HFFc6 (cell line): ENCODE data around the gene LAS1L. TPM values are rescaled to one million over a fixed set of nuclear protein-coding genes. Genes with fewer than 3 reads are reported as not detected.

Experiments
- DNase-seq: peaks from one replicate; pipeline ENCODE4 v3.0.0-alpha.2; 2018
- H3K27ac Mint-ChIP-seq: 2 replicates; pipeline ENCODE4 v1.8.0; 2020; ENCODE audit warnings: mild to moderate bottlenecking, mixed read lengths
- H3K27me3 Mint-ChIP-seq: 2 replicates; pipeline ENCODE4 v1.8.0; 2021; ENCODE audit warnings: mild to moderate bottlenecking, moderate library complexity, mixed read lengths; ENCODE audit not compliant: insufficient read depth
- H3K36me3 Mint-ChIP-seq: 2 replicates; pipeline ENCODE4 v1.8.0; 2021; ENCODE audit warnings: low read depth, mixed read lengths
- H3K4me1 Mint-ChIP-seq: 2 replicates; pipeline ENCODE4 v1.8.0; 2020; ENCODE audit warnings: low read depth, mixed read lengths
- H3K4me3 Mint-ChIP-seq: 2 replicates; pipeline ENCODE4 v1.8.0; 2020; ENCODE audit warnings: mild to moderate bottlenecking, moderate library complexity, mixed read lengths
- H3K9me3 Mint-ChIP-seq: 2 replicates; pipeline ENCODE4 v1.8.0; 2020; ENCODE audit warnings: mild to moderate bottlenecking, mixed read lengths
- long read RNA-seq: library from polyadenylated mRNA; unstranded; transcript quantifications from one replicate; pipeline ENCODE4 v2.0.0, GENCODE V29; 2019
- total RNA-seq, 6 experiments: library from RNA; stranded (reverse); fragmentation: NEBNext Ultra II Directional; extraction: Animal tissue kit (Norgen Biotek cat#: 25700); gene quantifications; 2 replicates in 1 of 6; 3 replicates in 5 of 6; pipeline ENCODE4 v1.2.3, GENCODE V29; 2021
- TF ChIP-seq, protein P1 (sequence below): fragments of 200-600 bp; sonication (generic); IDR thresholded peaks from 2 replicates; pipeline ENCODE4 v1.5.0; 2021; ENCODE audit warnings: antibody characterized with exemption, mild to moderate bottlenecking

LAS1L gene
- total RNA-seq, result 10 to 100 TPM; 29.2 to 33.0 (median 31.9) TPM
- long read RNA-seq, transcript LAS1L-203 (14 exons, 2,439 nt), result minor isoform, 5 of 54 reads
- long read RNA-seq, transcript LAS1L-202 (13 exons, 2,386 nt), result major isoform, 24 of 54 reads
- long read RNA-seq, partial matches to known transcripts, result 15 of 54 reads
- long read RNA-seq, other reads (novel, unspliced or antisense), result 10 of 54 reads

DNA sequence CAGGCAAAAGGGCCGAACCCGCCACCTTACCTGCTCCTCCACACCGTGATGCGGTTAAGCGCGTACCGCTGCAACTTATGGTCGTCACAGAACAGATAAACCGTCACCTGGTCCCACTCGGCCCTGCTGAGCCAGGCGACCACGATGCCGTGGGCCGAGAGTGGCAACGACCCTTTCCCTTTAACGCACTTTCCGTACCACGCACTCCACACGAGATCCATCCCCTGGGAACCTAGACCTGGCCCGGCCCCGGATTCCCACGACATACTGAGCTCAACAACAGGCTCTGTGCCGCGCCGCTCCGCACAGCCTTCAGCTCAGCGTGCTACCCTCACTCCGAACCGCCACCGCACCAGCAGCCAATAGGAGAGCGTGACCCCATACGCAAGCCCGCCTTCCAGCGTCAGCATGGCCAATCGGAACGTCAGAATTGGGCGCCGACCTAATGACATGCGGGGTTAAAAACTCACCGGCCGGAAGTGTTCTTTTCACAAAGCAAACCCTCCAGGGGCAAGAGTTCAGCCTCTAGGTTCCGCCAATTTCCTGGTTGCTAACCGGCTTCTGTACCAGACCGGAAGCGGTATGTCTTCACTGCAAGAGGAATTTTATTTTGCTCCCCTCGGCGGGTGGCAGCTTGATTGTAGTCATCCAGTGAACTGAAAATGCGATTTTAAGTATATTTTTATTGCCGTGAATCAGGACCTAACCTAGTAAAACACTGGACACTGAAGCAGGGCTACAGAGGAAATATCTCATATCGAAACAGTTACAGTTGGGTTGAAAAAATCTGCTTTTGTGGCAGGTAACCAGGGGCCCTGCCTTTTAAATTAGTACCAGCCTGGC is at the start of gene LAS1L:
TSS of gene LAS1L (minus strand) at position 338 of the 843 bp plus-strand sequence. CDS start at position 266, 72 bp downstream.
- Mint-ChIP-seq H3K27me3 (no peaks in the 10 kb centered on the region), H3K4me1 (peaks cover 23% of the 10 kb centered on the region), H3K4me3 (peak within 1 kb of the TSS; percentile 100), H3K36me3 (peaks cover 14% of the 10 kb centered on the region; the same call in 1 of the 2 replicates), H3K27ac (peak within 1 kb of the TSS; percentile 97), H3K9me3 (no peaks in the 10 kb centered on the region)
- TF ChIP-seq, protein P1, sequence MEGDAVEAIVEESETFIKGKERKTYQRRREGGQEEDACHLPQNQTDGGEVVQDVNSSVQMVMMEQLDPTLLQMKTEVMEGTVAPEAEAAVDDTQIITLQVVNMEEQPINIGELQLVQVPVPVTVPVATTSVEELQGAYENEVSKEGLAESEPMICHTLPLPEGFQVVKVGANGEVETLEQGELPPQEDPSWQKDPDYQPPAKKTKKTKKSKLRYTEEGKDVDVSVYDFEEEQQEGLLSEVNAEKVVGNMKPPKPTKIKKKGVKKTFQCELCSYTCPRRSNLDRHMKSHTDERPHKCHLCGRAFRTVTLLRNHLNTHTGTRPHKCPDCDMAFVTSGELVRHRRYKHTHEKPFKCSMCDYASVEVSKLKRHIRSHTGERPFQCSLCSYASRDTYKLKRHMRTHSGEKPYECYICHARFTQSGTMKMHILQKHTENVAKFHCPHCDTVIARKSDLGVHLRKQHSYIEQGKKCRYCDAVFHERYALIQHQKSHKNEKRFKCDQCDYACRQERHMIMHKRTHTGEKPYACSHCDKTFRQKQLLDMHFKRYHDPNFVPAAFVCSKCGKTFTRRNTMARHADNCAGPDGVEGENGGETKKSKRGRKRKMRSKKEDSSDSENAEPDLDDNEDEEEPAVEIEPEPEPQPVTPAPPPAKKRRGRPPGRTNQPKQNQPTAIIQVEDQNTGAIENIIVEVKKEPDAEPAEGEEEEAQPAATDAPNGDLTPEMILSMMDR, result no peak
- DNase-seq, result peak; percentile 89

DNA sequence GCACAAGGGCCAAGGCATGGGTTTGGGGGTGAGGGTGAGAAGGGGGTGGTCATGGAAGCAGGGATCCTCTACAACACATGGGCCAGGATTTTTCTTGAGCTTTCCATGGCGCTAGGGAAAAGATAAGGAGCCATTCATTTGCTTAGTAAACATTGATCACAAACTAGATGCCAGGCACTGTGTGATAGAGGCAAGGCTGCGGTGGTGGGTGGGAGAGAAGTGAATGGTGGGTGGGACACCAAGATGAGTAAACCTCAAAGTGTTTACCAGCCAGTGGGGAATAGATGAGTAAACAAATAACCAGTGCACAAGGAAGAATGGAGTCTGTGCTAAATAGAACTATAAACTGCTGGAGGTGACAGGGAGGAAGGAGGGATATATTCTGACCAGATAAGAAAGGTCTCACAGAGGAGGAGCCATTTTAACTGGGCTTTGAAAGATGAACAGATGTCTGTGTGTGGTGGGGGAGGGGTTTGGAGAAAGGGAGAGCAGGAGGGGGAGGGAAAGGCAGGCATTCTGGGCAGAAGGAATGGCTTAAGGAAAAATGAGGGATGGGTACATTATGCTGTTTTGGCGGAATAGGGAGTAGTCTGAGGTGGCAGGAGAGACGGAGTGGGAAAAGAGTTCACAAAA is 48.0 kb upstream of the LAS1L start:
- no peaks in the 10 kb centered on the region for H3K36me3 Mint-ChIP-seq
- H3K4me3 Mint-ChIP-seq, result no peak overlapping the region
- DNase-seq, result no peak
- H3K27me3 Mint-ChIP-seq, result peaks cover 2% of the 10 kb centered on the region
- H3K9me3 Mint-ChIP-seq, result no peaks in the 10 kb centered on the region
- TF ChIP-seq, protein P1, result no peak
- peaks cover 19% of the 10 kb centered on the region for H3K4me1 Mint-ChIP-seq
- H3K27ac Mint-ChIP-seq, result no peak overlapping the region; the same call in 1 of the 2 replicates

DNA sequence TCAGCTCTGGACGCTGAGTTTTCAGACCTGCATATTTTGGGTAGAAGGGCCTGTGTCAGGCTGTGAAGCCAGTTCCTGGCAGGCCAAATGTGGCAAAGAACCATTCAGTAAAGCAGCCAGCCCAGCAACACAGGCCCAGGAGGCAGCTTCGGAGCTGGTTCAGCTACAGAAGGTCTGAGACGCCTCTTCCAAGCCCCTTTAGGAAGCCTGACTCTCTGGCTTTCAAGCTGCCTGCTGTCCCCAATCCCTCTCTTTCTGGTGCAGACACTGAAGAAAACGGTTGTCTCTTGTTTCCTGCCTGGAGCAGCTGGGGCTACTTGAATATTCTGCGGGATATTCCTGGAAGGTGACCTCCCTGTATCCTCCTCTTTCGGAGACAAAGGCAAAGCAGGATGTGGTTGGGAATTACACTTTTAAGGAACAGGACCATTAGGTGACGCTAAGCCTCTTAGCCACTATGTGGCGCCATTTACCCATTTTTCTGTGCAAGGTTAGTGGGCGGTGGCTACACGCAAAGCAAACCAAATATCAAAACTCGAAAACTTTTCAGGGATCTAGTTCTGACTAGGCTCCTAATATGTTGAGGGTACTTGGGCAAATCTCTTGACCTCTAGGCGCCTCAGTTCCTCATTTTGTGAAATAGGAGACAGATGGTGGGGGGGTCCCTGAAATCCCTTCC is 47.2 kb upstream of the LAS1L start:
- no peak overlapping the region for H3K4me3 Mint-ChIP-seq
- peak; percentile 35 for DNase-seq
- TF ChIP-seq, protein P1, result peak; percentile 82

DNA sequence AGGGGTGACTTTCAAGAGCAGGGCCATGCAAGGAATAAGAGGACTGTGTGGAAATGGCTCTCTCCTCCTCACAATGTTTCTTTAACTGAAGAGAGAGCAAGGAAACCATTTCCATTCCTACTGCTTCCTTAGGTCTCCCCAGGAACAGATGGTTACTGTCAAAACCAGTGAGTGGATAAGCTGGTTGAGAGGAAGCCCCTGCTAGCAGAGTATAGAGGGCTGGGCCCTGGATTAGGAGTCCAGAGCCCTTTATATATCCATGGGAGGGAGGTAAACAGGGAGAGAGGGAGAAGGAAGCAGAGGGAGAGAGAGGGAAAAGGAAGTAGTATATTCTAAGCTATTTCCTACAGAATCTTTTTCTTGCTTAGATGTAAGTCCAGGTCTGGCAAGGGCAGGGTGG is 43.8 kb upstream of the LAS1L start:
- Mint-ChIP-seq H3K27me3 (peaks cover 6% of the 10 kb centered on the region), H3K27ac (no peak overlapping the region), H3K36me3 (no peaks in the 10 kb centered on the region), H3K9me3 (no peaks in the 10 kb centered on the region), H3K4me3 (no peak overlapping the region), H3K4me1 (peaks cover 17% of the 10 kb centered on the region)
- TF ChIP-seq, protein P1, result no peak
- DNase-seq, result no peak

More for the DNA sequence above, 47.2 kb upstream of the LAS1L start:
- Mint-ChIP-seq H3K27ac (no peak overlapping the region; the same call in 1 of the 2 replicates), H3K27me3 (peaks cover 2% of the 10 kb centered on the region), H3K9me3 (no peaks in the 10 kb centered on the region), H3K36me3 (no peaks in the 10 kb centered on the region), H3K4me1 (peaks cover 12% of the 10 kb centered on the region)

DNA sequence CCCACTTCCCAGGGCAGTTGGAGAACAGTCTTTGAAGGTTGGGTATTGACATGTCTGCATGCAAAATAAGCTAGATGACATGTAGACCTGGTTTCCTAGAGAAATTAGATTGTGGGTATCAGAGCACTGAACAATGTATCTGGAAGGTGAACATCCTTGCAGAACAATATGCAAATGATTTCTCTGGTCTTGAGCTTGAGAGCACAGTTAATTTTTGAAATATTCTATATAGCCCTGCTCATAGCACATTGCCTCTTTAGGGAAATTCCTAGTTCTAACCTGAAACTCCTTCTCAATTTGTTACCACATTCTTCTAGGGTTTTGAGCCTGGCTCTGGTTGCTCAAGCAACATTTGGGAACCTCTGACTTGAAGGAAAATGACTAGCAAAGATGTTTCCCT is 41.6 kb upstream of the LAS1L start:
- TF ChIP-seq, protein P1, result no peak
- Mint-ChIP-seq H3K27ac (no peak overlapping the region), H3K9me3 (no peaks in the 10 kb centered on the region), H3K4me1 (peaks cover 8% of the 10 kb centered on the region), H3K4me3 (no peak overlapping the region), H3K27me3 (peaks cover 6% of the 10 kb centered on the region), H3K36me3 (no peaks in the 10 kb centered on the region)
- DNase-seq, result no peak
